NT2/D1 (cell line): ENCODE results near the gene MALT1.

ENCODE experiments used
- DNase-seq: peaks from one replicate; pipeline ENCODE4 v3.0.0-alpha.2; 2011; ENCODE audit warnings: low read depth, low spot score
- H3K27me3 ChIP-seq: 2 replicates; pipeline ENCODE4 v1.6.0; 2011; ENCODE audit warnings: mild to moderate bottlenecking; ENCODE audit not compliant: insufficient read length, insufficient read depth
- H3K36me3 ChIP-seq: 2 replicates; pipeline ENCODE4 v1.6.1; 2011; ENCODE audit warnings: mild to moderate bottlenecking, low read length, mixed read lengths; ENCODE audit not compliant: insufficient read depth, insufficient read length
- H3K4me1 ChIP-seq: 2 replicates; pipeline ENCODE4 v1.5.1; 2011; ENCODE audit not compliant: insufficient read depth, insufficient read length
- H3K4me3 ChIP-seq: 2 replicates; pipeline ENCODE4 v1.5.1; 2011; ENCODE audit warnings: low read depth; ENCODE audit not compliant: insufficient read length
- H3K9ac ChIP-seq: 2 replicates; pipeline ENCODE4 v1.6.0; 2011; ENCODE audit warnings: low read depth; ENCODE audit not compliant: insufficient read length
- H3K9me3 ChIP-seq: 2 replicates; pipeline ENCODE4 v1.5.1; 2011; ENCODE audit warnings: mild to moderate bottlenecking, low read length; ENCODE audit not compliant: insufficient read depth
- SUZ12 ChIP-seq: IDR thresholded peaks from 2 replicates; pipeline ENCODE4 v1.6.1; 2011; ENCODE audit not compliant: insufficient read length, insufficient read depth; ENCODE audit errors: extremely low read depth
- YY1 ChIP-seq: IDR thresholded peaks from 2 replicates; pipeline ENCODE4 v1.6.1; 2011; ENCODE audit not compliant: insufficient read length, insufficient read depth
- ZNF274 ChIP-seq: IDR thresholded peaks from 2 replicates; pipeline ENCODE4 v1.6.1; 2011; ENCODE audit warnings: mild to moderate bottlenecking, low read depth, low read length

MALT1 gene

GRCh38 chr18:58738322-58738721 lies 67.1 kb downstream of the MALT1 start:
- TF ChIP-seq SUZ12, result no peak
- no peak for TF ChIP-seq YY1
- no peak for TF ChIP-seq ZNF274
- peaks cover 58% of the 10 kb centered on the region for H3K36me3 ChIP-seq

GRCh38 chr18:58745914-58746313 lies 74.6 kb downstream of the MALT1 start:
- no peaks in the 10 kb centered on the region for H3K4me1 ChIP-seq

More at GRCh38 chr18:58738322-58738721, 67.1 kb downstream of the MALT1 start:
- H3K4me1 ChIP-seq, result no peaks in the 10 kb centered on the region
- no peak overlapping the region for H3K4me3 ChIP-seq
- no peaks in the 10 kb centered on the region for H3K9me3 ChIP-seq
- H3K9ac ChIP-seq, result no peak overlapping the region
- no peak for DNase-seq
- no peaks in the 10 kb centered on the region for H3K27me3 ChIP-seq

GRCh38 chr18:58748899-58749595 lies 77.8 kb downstream of the MALT1 start:
- no peak for DNase-seq
- TF ChIP-seq YY1 (no peak), ZNF274 (no peak), SUZ12 (no peak)
- Histone ChIP-seq H3K4me1 (no peaks in the 10 kb centered on the region), H3K4me3 (no peak overlapping the region), H3K36me3 (peaks cover 69% of the 10 kb centered on the region), H3K9ac (no peak overlapping the region), H3K27me3 (no peaks in the 10 kb centered on the region), H3K9me3 (peaks cover 17% of the 10 kb centered on the region)

More at GRCh38 chr18:58745914-58746313, 74.6 kb downstream of the MALT1 start:
- TF ChIP-seq SUZ12 (no peak), ZNF274 (no peak)
- Histone ChIP-seq H3K9me3 (peaks cover 17% of the 10 kb centered on the region), H3K36me3 (peaks cover 81% of the 10 kb centered on the region), H3K9ac (no peak overlapping the region), H3K4me3 (no peak overlapping the region), H3K27me3 (no peaks in the 10 kb centered on the region)
- no peak for DNase-seq

GRCh38 chr18:58753976-58754375 lies 82.7 kb downstream of the MALT1 start:
- peaks cover 6% of the 10 kb centered on the region for H3K4me1 ChIP-seq
- TF ChIP-seq SUZ12 (no peak), ZNF274 (no peak), YY1 (no peak)

GRCh38 chr18:58754544-58755068 lies 83.3 kb downstream of the MALT1 start:
- no peak for DNase-seq
- Histone ChIP-seq H3K9me3 (0 out of 2 replicates have a peak, but pooled peaks cover under 1% of the 10 kb centered on the region), H3K36me3 (peaks cover 17% of the 10 kb centered on the region)

More at GRCh38 chr18:58753976-58754375, 82.7 kb downstream of the MALT1 start:
- H3K9ac ChIP-seq, result no peak overlapping the region
- H3K9me3 ChIP-seq, result peaks cover 7% of the 10 kb centered on the region
- no peak overlapping the region for H3K4me3 ChIP-seq
- H3K27me3 ChIP-seq, result no peaks in the 10 kb centered on the region
- peaks cover 23% of the 10 kb centered on the region for H3K36me3 ChIP-seq
- no peak for DNase-seq

GRCh38 chr18:58755304-58756010 lies 84.2 kb downstream of the MALT1 start:
- DNase-seq, result no peak
- TF ChIP-seq YY1, result no peak
- TF ChIP-seq ZNF274, result no peak
- no peak for TF ChIP-seq SUZ12
- Histone ChIP-seq H3K36me3 (peaks cover 9% of the 10 kb centered on the region), H3K27me3 (no peaks in the 10 kb centered on the region), H3K9ac (no peak overlapping the region), H3K9me3 (no peaks in the 10 kb centered on the region), H3K4me3 (no peak overlapping the region), H3K4me1 (peaks cover 6% of the 10 kb centered on the region)

More at GRCh38 chr18:58754544-58755068, 83.3 kb downstream of the MALT1 start:
- no peak for TF ChIP-seq SUZ12
- no peak for TF ChIP-seq ZNF274
- TF ChIP-seq YY1, result no peak
- H3K4me3 ChIP-seq, result no peak overlapping the region
- H3K27me3 ChIP-seq, result no peaks in the 10 kb centered on the region
- H3K4me1 ChIP-seq, result peaks cover 6% of the 10 kb centered on the region
- H3K9ac ChIP-seq, result no peak overlapping the region

GRCh38 chr18:58756148-58756547 lies 84.9 kb downstream of the MALT1 start:
- Histone ChIP-seq H3K27me3 (no peaks in the 10 kb centered on the region), H3K9ac (no peak overlapping the region)

More at GRCh38 chr18:58756148-58756547, 84.9 kb downstream of the MALT1 start:
- TF ChIP-seq ZNF274 (no peak), SUZ12 (no peak), YY1 (no peak)
- Histone ChIP-seq H3K4me3 (no peak overlapping the region), H3K4me1 (peaks cover 6% of the 10 kb centered on the region), H3K9me3 (no peaks in the 10 kb centered on the region), H3K36me3 (peaks cover 4% of the 10 kb centered on the region)
- DNase-seq, result no peak
